NCI-H1436 (cell line): ENCODE measurements around the gene KIRREL3.

Experiments
- DNase-seq: peaks from one replicate; lab custom pipeline; 2025; lab: John Stamatoyannopoulos, UW

The KIRREL3 gene

GRCh38 chr11:126782810-126783209 is 217.8 kb downstream of the KIRREL3 start:
- DNase-seq = no peak

GRCh38 chr11:126781942-126782341 is 218.6 kb downstream of the KIRREL3 start:
- no peak for DNase-seq

DNA sequence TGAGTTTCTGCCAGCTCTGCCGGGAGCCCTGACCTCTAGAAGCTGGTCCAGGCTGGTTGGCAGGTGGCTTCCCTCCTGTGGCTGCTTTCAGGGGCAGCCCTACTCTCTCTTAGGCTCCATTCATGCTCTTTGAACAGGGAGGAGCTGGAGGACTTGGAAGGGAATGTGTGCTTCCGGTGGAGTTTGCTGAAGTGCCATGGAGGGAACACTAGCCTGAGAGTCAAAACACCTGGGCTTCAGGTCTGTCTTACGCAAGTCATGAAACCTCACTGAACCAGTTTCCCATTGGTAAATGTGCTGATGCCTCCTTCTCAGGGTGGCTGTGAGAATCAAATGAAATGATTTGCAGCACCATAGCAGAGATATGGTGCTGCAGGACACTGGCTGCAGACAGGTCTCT is 224.5 kb downstream of the KIRREL3 start:
- no peak for DNase-seq

DNA sequence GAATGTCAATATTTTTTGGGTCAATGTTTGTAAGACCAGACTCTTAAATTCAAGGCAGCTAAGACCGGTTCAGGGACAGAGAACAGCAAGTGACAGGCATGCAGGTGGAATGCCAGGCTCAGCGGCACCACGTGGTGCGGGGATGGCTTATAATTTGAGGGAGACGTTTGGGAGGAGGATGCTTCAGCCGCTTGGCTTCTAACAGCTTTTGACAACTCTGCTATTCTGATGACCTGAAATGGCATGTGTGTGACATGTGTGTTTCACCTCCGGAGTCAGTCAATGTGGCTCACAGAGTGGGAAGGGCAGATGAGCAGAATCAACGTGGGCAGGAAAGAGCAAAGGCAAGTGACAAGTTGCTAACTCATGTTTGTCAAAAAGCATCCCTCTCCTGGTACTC is 228.3 kb downstream of the KIRREL3 start:
- DNase-seq = no peak

DNA sequence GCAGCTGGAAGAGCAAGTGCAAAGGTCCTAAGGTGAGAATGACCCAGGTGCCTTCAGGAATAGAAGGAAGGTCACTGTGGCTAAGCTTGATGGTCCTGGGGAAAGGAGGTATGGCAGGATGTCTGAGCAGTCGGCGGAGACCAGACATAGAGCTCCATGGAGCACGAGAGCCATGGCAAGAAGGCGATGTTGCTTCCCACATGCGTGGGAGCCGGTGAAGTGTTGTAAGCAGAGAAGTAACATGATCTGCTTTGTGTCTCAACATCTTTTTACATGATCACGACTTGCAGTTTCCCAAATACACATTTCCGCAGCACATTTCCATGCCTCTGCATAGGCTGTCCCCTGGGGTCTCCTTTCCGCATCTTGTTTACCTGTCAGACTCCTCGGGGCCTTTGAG is 231.9 kb downstream of the KIRREL3 start:
- no peak for DNase-seq

- DNase-seq = no peak
Measured at GRCh38 chr11:126766440-126766839, 234.1 kb downstream of the KIRREL3 start.

- no peak for DNase-seq
Measured at GRCh38 chr11:126765196-126765595, 235.4 kb downstream of the KIRREL3 start.

- DNase-seq = no peak
Measured at GRCh38 chr11:126764231-126764630, 236.3 kb downstream of the KIRREL3 start.

DNA sequence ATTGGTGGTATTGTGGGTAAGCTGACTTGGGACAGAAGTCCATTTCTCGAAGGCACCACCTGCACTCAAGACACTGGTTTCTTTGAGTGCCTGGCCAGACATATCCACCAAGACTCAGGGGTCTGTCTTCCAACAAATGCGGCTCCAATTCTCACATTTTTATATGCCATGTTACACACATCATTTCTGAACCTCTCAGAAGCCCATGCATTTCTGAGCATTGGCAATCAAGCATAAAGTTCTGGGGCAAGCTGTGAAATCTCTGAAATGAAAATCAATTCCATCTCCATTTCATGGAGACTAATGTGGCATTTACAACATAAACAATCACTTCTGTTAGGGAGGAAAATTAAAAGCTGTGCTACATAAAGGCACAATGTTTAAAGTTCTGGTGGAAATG is 243.7 kb downstream of the KIRREL3 start:
- DNase-seq = no peak

DNA sequence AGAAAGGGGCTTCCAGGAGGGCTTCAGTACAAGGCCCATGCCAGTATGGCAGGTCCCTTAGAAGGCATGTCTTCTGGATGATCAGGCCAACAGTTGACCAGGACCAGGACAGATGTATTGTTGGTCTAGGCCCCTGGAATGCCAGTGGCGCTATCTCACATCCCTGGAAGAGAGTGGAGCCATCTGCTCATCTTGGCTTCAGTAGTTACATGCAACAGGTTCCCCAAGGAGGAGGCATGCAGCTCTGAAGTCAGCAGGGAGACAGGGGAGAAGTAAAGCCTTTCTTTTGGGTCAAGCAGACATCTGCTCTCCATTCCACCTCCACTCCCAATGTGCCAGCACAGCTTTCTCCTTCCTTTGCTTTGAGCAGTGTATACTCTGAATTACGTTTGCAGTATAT is 244.1 kb downstream of the KIRREL3 start:
- no peak for DNase-seq

DNA sequence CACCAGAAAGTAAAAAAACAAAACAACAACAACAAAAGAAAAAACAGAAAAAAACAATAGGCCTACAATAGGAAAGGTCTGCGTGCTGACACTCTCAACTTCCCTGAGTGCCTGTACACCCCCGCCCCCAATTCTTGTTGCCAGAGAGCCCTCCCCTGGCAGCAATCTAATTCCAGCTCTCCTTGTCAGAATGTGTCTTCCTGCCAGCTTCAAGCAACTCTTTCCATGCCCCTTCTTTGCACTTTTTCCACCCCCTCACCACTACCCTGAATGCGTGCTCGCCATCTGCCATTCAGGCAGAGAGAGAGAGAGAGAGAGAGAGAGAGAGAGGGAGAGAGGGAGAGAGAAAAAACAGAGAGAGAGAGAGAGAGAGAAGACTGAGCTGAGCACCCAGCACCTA is 245.0 kb downstream of the KIRREL3 start:
- no peak for DNase-seq

DNA sequence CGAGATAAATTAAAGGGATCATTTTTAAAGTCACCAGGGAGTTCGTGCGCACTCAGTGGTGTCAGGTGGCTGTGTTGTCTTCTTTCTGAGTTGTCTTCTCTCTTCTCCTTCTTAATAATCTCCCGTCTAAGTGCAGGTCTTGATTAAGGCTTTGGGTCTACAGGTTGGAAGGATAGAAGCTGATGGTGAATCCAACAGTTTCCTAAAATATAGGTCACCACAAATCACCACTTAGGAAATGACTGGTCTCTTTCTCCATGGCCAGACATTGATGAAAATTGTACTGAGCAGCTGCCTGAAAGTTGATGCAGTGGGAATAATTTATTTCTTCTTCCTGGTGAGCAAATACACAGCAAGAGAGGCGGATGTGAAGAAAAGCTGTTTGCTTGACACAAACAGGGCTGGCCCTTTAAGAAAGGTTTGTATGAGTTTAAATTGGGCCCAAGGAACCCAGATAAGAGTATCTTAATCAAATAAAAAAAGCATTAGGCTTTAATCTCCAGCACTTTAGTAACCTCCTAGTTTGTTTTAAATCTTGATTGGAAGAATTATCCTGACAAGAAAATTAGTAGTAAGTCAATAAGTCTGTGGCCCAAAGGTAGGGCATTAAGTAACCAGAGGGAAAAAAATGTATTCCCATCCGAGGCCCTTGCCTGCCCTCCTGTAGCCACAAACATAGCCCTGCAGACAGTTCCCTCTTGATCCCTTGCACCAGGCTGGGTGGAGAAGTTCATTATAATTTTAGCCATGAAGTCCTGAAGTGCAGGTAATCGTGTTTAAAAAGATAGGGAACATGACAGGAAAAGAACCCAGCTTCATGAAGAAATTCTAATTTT is 245.8 kb downstream of the KIRREL3 start:
- DNase-seq = no peak

DNA sequence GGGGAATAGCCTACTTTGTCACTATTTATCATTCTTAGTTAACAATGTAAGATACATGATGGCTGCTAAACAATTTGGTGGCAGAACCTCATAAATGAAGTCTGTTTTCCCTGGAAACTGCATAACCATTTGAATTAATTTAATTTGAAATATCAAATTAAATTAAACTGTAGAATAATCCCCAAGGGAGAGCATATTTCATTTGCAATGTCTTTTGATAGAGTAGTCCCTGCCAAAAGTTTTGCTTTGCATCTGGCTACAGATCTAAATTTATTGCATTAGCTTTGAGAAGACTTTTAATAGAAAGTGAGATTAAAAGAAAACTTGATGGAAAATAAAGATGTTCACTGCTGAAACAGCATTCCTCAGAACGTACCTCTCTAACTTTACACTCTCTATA is 246.6 kb downstream of the KIRREL3 start:
- DNase-seq = no peak

DNA sequence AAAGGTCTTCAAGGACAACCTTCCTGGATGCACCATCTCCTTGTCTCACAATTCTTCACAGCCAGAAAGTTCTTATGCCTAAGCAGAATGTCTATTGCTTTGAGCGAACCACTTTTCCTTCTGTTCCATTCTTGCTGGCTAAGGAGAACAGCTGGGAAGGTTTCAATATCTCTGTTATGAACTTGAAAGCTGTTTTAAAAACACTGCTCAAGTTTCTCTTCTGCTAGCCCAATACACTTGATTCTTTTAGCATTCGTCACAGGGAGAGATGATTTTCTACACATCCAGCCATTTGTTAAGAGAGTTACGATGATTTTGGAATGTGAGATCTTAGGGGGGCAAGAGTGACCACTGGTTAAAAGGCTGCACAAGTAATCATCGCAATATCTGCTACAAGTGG is 249.3 kb downstream of the KIRREL3 start:
- no peak for DNase-seq

DNA sequence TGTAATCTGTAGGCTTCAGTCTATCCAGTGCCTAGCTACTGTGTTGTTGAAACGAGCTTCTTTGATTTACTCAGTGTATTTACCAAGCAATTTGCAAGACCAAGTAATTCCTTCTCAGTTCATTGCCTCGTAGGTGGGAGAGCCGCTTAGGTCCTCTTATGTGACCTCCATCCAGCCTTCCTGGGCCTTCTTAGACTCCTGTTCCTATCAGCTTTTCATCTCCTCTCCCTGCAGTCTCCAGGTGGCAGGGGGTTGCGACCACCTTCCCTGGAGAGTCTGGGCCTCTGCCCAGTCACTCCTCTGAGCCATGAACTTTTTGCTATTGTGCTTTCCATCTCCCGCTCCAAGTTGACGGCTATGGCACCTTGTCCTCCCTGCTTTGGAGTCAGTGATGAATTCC is 251.8 kb downstream of the KIRREL3 start:
- DNase-seq = no peak

DNA sequence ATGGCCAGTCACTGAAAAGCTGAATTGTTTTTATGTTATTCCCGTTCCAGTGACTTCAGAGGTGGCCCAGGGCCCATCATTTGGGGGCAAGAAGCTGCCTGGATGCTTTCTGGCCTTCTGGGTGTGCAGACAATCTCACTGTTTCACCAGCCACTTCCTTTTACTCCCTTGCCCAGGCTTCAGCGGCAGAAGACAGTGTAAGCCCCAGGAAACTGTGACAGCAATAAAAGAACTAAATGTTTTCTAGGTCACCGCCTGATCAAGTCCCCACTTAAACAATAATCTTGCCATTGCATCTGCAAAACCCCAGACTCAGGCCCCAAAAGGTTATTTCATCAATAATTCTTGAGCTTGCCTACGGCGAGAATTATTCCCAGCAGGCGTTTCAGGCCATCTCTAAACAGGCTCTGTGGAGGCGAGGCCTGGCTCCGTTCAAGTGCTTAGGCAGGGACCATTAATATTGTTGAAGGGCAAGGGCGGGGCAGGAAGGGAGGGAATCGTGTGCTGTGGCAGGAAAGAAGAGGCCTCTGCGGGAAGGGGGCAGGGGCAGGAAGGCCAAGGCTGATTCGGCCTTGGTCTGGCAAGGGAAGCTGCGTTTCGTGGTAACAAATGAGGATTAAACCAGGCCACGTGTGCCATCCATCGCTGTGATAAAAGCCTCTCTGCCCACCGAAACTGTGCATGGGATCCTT is 252.3 kb downstream of the KIRREL3 start:
- DNase-seq = no peak

- DNase-seq = no peak
Measured at GRCh38 chr11:126747315-126747714, 253.3 kb downstream of the KIRREL3 start.

DNA sequence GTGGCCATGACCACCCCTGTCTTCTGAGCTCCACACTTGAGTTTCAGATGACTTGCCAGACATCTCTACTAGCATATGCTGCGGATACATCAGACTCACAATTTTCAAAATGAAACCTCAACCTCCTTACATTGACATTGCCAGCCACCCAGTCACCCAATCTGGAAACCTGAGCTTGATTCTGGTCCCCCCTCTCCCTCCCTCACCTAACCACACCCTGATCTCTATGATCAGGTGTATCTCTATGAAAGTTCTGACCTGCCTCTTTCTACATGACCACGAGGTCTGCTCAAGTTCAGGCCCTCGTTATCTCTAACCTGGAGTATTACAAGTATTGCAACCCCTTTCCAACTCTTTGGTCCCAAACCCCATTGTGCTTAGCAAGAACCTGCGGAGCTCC is 254.1 kb downstream of the KIRREL3 start:
- DNase-seq = no peak

DNA sequence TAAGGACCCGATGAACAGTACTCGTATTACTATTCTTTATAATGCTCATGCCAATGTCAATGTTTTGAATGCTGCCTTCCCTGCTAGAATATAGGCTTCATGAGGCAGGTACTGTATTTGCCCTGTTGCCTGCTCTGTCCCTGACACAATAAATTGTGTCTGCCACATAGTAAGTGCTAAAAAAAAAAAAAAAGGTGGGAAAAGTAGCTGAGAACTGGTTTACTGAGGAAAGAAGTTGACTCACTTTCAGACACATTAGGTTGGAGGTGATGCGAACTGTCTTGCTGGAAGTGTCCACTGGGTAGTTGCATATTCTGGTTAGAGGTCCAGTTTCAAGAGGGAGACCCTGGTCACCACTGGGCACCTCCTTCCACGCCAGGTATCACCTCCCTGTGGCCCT is 255.9 kb downstream of the KIRREL3 start:
- no peak for DNase-seq

DNA sequence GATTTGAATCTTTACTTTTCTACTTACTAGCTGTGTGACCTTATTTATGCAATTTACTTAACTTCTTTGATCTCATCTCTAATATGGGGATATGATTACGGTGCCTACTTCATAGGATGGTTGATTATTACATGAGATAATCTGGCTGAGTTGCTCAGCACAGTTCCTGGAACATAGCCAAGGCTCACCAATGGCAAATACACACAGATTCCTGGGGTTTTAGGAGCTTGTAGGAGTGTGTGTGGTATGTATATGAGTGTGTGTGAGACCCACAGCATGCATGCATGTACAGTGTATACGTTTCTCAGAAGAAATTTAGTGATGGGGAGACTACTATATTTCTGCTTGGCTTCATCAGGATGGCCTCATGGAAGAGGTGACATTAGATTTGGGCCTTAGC is 256.9 kb downstream of the KIRREL3 start:
- DNase-seq = no peak

DNA sequence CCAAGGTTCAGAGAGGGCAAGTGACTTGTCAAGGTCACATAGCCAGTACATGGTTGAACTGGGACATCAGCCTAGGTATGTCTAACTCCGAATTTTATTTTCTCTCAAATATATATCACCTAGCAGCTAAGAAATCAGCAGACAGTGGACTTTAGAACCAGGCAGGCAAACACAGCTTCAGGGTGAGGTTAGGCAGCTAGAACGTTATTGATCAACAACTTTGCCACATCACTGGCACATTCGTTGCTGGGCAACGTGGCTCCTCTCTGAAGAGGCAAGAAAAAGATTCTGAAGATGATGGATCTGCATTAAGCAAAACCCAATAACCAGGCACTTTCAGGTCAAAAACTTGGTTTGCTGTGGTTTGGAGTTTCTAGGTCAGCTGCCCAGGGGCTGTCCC is 258.0 kb downstream of the KIRREL3 start:
- no peak for DNase-seq

- DNase-seq = no peak
Measured at GRCh38 chr11:126740846-126741245, 259.7 kb downstream of the KIRREL3 start.

GRCh38 chr11:126739499-126740145 is 260.9 kb downstream of the KIRREL3 start:
- DNase-seq = no peak
